Measurements from ENCODE around the gene DPRX.
"Not testable (repeated sequence)": the region's sequence is repeated elsewhere in the genome, so short reads cannot be mapped to it uniquely, and the experiment has no call there.

The DPRX gene

DNA sequence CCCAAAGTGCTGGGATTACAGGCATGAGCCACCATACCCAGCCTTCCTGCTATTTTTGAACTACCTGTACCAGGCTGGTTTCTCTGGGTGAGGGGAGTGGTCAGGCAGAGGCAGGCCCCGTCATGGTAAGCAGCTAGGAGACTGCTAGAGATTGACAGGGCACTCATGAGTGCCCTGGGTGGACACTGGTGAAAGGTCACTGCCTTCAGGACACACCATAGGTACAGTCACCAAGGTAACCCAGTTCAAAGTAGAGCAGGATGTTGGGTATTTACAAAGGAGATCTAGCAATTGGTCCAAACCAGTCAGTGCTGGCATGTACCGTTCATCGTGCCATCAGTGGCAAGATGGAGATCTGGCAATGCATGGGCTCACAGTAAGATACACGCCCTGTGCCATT is 25.5 kb downstream of the DPRX start:
- no peak for ATAC-seq (ENCODE audit: low read depth)
- Mint-ChIP-seq H3K27ac (no peak overlapping the region), H3K4me1 (no peaks in the 10 kb centered on the region), H3K27me3 (peaks cover 3% of the 10 kb centered on the region), H3K36me3 (peaks cover 4% of the 10 kb centered on the region), H3K9me3 (peaks cover 10% of the 10 kb centered on the region), H3K4me3 (no peak overlapping the region)
- no peak for DNase-seq (ENCODE audit: low spot score in 2 of 2)

DNA sequence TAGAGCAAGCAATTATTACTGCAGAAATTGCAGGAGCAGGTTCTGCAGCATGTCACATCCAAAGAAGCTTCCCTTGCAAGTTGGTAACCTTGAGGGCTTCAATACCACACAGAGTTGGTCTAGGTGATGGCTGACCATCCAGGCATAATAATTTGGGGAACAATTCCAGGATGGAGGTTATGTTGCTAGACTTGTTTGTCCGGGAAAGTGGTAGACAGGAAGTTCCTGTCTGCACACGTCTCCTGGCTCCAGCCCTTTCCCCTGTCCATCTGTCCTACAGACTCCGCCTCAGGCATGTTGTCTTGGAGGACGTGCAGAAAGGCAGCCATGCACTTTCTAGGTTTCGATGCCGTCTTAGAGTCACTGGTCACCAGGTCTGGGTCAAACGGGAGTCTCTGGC is 26.0 kb downstream of the DPRX start:
- Mint-ChIP-seq H3K36me3 (peaks cover 4% of the 10 kb centered on the region), H3K9me3 (peaks cover 10% of the 10 kb centered on the region), H3K4me3 (no peak overlapping the region), H3K27ac (no peak overlapping the region), H3K27me3 (peaks cover 3% of the 10 kb centered on the region), H3K4me1 (no peaks in the 10 kb centered on the region)
- ATAC-seq (ENCODE audit: low read depth) (no peak), DNase-seq (ENCODE audit: low spot score in 2 of 2) (no peak)

DNA sequence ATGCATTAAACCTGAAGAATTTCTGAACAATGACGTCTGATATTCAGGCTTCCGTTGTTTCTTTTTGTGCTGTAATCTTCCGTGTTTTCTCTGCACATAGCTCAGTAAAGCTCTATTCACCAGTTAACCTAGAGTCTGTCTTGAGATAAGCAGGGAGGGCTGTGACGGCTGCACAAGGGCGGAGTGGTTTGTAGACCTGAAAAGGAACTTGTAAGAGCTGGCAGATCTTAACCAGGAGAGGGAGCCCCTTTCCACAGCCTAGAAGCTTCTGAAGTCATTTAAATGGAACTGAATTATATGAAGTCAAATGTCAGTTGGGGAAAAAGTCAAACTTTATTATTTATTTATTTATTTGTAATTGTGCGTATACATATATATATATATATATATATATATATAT is 27.5 kb downstream of the DPRX start:
- Mint-ChIP-seq H3K27me3 (peaks cover 3% of the 10 kb centered on the region), H3K4me3 (no peak overlapping the region), H3K9me3 (peaks cover 12% of the 10 kb centered on the region), H3K36me3 (peaks cover 4% of the 10 kb centered on the region), H3K4me1 (no peaks in the 10 kb centered on the region), H3K27ac (no peak overlapping the region)
- DNase-seq (ENCODE audit: low spot score in 2 of 2) (no peak), ATAC-seq (ENCODE audit: low read depth) (no peak)

GRCh38 chr19:53660584-53660983 is 28.8 kb downstream of the DPRX start:
- H3K9me3 Mint-ChIP-seq, result peaks cover 9% of the 10 kb centered on the region
- no peak overlapping the region for H3K4me3 Mint-ChIP-seq
- ATAC-seq (ENCODE audit: low read depth), result no peak
- H3K27me3 Mint-ChIP-seq, result peaks cover 3% of the 10 kb centered on the region
- H3K27ac Mint-ChIP-seq, result no peak overlapping the region
- H3K4me1 Mint-ChIP-seq, result no peaks in the 10 kb centered on the region
- H3K36me3 Mint-ChIP-seq, result peaks cover 2% of the 10 kb centered on the region
- DNase-seq (ENCODE audit: low spot score in 2 of 2), result no peak

DNA sequence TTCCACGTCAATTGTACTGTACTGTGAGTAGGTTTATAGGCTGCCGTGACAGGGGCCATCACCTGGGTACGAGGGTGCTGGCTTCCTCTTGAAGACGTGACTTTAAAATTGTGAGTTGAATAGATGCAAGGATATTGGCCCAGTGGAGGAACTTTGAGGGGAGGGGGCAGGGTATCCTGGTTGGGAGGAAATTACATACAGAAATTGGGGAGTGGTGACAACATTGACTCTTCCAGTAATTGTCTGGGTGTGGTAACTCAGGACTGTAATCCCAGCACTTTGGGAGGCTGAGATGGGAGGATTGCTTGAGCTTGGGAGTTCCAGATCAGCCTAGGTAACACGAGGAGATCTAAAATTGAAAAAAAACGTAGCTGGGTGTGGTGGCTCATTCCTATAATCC is 30.4 kb downstream of the DPRX start:
- no peaks in the 10 kb centered on the region for H3K4me1 Mint-ChIP-seq
- no peaks in the 10 kb centered on the region for H3K36me3 Mint-ChIP-seq
- peaks cover 3% of the 10 kb centered on the region for H3K27me3 Mint-ChIP-seq
- no peak for ATAC-seq (ENCODE audit: low read depth)
- H3K9me3 Mint-ChIP-seq, result peaks cover 7% of the 10 kb centered on the region
- DNase-seq (ENCODE audit: low spot score in 2 of 2), result no peak
- H3K27ac Mint-ChIP-seq, result peak overlapping the region; percentile 18
- H3K4me3 Mint-ChIP-seq, result no peak overlapping the region

DNA sequence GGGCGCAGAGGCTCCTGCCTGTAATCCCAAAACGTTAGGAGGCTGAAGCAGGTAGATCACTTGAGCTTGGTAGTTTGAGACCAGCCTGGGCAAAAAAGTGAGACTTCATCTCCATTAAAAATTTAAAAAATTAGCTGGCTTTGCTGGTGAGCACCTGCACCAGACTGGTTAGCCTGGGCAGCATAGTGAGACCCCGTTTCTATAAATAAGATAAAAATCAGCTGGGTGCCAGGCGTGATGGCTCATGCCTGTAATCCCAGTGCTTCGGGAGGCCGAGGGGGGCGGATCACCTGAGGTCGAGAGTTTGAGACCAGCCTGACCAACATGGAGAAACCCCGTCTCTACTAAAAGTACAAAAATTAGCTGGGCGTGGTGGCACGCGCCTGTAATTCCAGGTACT is 32.4 kb downstream of the DPRX start:
- DNase-seq (ENCODE audit: low spot score in 2 of 2), result no peak
- H3K4me1 Mint-ChIP-seq, result no peaks in the 10 kb centered on the region
- no peak for ATAC-seq (ENCODE audit: low read depth)
- H3K4me3 Mint-ChIP-seq, result no peak overlapping the region
- no peak overlapping the region for H3K27ac Mint-ChIP-seq
- H3K27me3 Mint-ChIP-seq, result peaks cover 2% of the 10 kb centered on the region
- no peaks in the 10 kb centered on the region for H3K36me3 Mint-ChIP-seq
- peaks cover 4% of the 10 kb centered on the region for H3K9me3 Mint-ChIP-seq

- Mint-ChIP-seq H3K36me3 (no peaks in the 10 kb centered on the region), H3K27ac (no peak overlapping the region), H3K4me3 (no peak overlapping the region), H3K4me1 (no peaks in the 10 kb centered on the region), H3K9me3 (peaks cover 4% of the 10 kb centered on the region), H3K27me3 (peaks cover 2% of the 10 kb centered on the region)
- DNase-seq (ENCODE audit: low spot score in 2 of 2) (no peak), ATAC-seq (ENCODE audit: low read depth) (no peak)
These were observed 33.0 kb downstream of the DPRX start for GRCh38 chr19:53664760-53665159.

DNA sequence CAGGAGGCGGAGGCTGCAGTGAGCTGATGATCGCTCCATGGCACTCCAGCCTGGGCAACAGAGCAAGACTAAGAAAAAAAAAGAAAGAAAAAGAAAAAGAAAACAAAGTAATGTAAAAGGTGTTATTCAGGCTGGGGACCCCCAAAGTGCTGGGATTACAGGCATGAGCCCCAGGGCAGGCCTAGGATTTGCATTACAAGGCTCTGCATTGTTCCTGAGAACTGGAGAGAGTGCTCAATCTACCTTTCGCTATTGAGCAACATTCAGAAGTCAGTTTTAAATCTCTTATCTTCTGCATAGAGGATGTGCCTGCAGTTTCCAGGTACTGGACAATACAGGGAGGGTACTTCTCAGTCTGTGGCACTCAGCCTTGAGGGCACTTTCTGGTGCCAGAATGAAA is 34.5 kb downstream of the DPRX start:
- not testable (repeated sequence) for DNase-seq (ENCODE audit: low spot score in 2 of 2); H3K9me3 Mint-ChIP-seq; ATAC-seq (ENCODE audit: low read depth); H3K36me3 Mint-ChIP-seq; H3K4me1 Mint-ChIP-seq; H3K27ac Mint-ChIP-seq; H3K27me3 Mint-ChIP-seq; H3K4me3 Mint-ChIP-seq

GRCh38 chr19:53668804-53669203 is 37.0 kb downstream of the DPRX start:
- ATAC-seq (ENCODE audit: low read depth); H3K9me3 Mint-ChIP-seq; H3K27me3 Mint-ChIP-seq; H3K4me1 Mint-ChIP-seq; H3K27ac Mint-ChIP-seq; DNase-seq (ENCODE audit: low spot score in 2 of 2); H3K4me3 Mint-ChIP-seq; H3K36me3 Mint-ChIP-seq: not testable (repeated sequence)

DNA sequence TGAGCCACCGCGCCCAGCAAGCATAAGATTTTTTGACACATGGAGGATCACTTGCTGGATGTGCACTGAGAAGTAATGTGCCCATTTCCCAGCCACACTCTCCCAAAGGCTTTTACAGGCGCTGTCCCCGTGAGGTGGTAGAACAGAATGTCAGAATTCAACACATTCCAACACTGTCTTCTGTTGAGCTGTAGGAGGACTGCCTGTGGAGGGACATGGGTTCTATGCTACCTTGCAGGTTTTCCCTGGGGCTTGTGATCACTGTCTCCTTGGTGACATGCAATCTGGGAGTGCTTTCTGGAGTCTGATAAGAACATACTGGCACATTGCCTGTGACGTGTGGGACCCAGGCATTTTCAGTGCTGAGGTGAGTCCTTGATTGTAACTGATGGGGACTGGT is 38.5 kb downstream of the DPRX start:
- Mint-ChIP-seq H3K4me3 (no peak overlapping the region), H3K27ac (no peak overlapping the region), H3K36me3 (no peaks in the 10 kb centered on the region), H3K4me1 (no peaks in the 10 kb centered on the region), H3K9me3 (peaks cover 2% of the 10 kb centered on the region), H3K27me3 (no peaks in the 10 kb centered on the region)
- DNase-seq (ENCODE audit: low spot score in 2 of 2) (no peak), ATAC-seq (ENCODE audit: low read depth) (no peak)

- Mint-ChIP-seq H3K4me3 (no peak overlapping the region), H3K9me3 (peaks cover 2% of the 10 kb centered on the region), H3K4me1 (no peaks in the 10 kb centered on the region), H3K27ac (no peak overlapping the region), H3K27me3 (peaks cover under 1% of the 10 kb centered on the region), H3K36me3 (no peaks in the 10 kb centered on the region)
- no peak for DNase-seq (ENCODE audit: low spot score in 2 of 2)
- ATAC-seq (ENCODE audit: low read depth), result no peak
These were observed 39.9 kb downstream of the DPRX start for GRCh38 chr19:53671663-53672062.

Measured in memory B cell (primary cell).